Left colon (tissue), 2 donors: ENCODE measurements around the gene FASTKD1. TPM values are rescaled to one million over a fixed set of nuclear protein-coding genes. Genes with fewer than 3 reads are reported as not detected.

Experiments
- total RNA-seq, 2 donors: library from RNA; stranded (reverse); fragmentation: NEBNext Ultra II Directional; extraction: Animal tissue kit (Norgen Biotek cat#: 25700); gene quantifications; one replicate each; pipeline ENCODE4 v1.2.1, GENCODE V29; 2021
- donor health status: DM: no; HTN: no; CAD: no.
- donor health status: DM: yes; HTN: yes; CAD: no.

FASTKD1 gene
- total RNA-seq, 2 donors from 2014 or later, result 65.8 to 69.2 TPM

Other genes with a start within 250 kb of the FASTKD1 start
- not detected for gene LRP2, start 211.3 kb downstream of the FASTKD1 start, total RNA-seq
- gene BBS5, start 94.4 kb downstream of the FASTKD1 start, total RNA-seq, result 1 to 10 TPM; 1.4 to 2.6 TPM
- gene KLHL41, start 64.2 kb downstream of the FASTKD1 start, total RNA-seq, result under 1 TPM in 1 of 2 donors, not detected in 1; 0.25 TPM
- 10 to 100 TPM; 46.9 to 50.5 TPM for gene PPIG, start 10.5 kb upstream of the FASTKD1 start, total RNA-seq
- not detected for gene CFAP210, start 120.5 kb upstream of the FASTKD1 start, total RNA-seq
- gene PHOSPHO2, start 120.6 kb upstream of the FASTKD1 start, total RNA-seq, result 1 to 10 TPM; 7.4 to 8.3 TPM
- 10 to 100 TPM in 1 of 2 donors, 1 to 10 TPM in 1; 9.7 to 12.9 TPM for gene KLHL23, start 160.0 kb upstream of the FASTKD1 start, total RNA-seq
- gene SSB, start 225.0 kb upstream of the FASTKD1 start, total RNA-seq, result 10 to 100 TPM; 40.5 to 43.7 TPM